ENCODE measurements around the gene WNT9B.
"Not testable (repeated sequence)": the region's sequence is repeated elsewhere in the genome, so short reads cannot be mapped to it uniquely, and the experiment has no call there.

The WNT9B gene

DNA sequence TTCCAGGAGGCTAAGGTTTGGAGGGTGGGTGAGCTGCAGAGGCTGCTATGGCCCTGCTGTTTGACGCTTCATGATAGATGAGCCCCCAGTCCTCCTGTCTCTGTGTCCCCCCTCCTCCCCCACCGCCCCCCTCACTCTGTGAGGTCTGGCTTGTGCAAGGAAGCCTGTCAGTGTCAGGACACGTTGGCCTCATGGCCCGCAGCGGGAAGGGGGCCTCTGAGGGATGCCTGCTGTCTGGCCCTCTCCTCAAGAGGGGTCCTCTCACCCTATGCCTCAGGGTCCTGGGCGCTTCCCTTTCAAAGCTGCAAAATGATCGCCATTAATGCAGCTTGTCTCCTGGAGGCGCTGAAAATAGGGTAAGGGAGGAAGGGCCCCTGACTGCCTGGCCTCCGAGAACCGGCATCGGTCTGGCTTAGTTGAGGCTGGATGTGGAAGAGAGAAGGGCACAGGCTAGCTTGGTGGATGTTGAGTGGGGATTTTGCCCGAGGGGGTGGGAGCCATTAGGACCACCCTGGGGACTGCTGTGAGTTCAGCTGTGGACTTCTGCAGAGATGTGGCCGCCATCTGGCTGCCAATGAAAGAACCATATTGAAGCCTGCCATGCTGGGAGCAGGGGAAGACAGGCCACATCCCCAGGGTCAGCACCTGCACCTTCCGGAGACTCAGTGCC, 56.8 kb downstream of the WNT9B start:
- DNase-seq (ENCODE audit: low read depth in 2 of 2, low spot score in 1 of 2), result no peak

DNA sequence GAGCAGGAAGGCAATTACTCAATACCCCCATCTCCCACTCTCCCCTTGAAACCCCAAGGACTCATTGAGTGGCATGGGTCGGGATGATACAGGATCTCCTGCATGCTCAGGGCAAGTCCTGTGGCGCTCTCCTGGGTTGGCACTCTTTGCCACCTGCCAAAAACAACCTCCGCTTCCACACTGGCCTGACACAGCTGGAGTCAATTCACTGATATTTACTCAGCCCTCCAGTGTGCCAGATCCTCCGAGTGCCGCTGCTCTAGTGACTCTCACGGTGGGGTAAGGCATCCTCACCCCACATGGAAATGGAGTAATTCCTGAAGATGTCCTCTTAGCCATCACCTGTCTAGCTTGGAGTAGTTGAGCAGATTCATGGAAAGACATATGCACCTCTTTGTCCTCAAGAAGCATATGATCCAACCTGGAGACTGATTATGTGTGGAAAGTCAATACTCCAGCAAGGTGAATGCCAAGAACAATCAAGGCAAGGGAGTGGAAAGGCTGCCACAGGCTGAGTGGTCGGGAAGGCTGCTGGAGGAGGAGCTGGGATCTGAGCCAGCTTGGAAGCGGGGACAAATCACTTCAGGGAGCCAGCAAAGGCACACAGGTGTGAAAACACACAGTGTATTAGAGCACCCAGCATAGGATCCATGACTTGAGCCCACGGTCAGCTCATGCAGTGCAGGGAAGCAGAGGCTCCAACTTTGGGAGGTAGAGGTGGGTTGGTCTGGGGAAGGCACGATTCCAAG, 59.0 kb downstream of the WNT9B start:
- no peak for DNase-seq (ENCODE audit: low read depth in 2 of 2, low spot score in 1 of 2)

DNA sequence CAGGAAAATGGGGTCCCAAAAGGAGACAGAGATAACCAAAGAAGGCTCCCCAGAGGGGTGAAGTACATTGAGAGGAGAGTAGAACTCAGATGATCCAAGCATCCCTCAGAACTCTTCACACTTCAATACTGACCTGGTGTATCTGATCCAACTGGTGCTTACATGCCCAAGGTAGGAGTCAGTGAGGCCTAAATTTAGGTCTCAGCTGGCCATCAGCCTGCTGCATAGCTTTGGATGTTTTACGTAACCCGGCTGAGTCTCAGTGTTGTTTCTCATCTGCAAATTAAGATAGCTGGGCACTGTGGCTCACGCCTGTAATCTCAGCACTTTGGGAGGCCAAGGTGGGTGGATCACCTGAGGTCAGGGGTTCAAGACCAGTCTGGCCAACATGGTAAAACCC, 59.9 kb downstream of the WNT9B start:
- DNase-seq (ENCODE audit: low read depth in 2 of 2, low spot score in 1 of 2), result no peak

DNA sequence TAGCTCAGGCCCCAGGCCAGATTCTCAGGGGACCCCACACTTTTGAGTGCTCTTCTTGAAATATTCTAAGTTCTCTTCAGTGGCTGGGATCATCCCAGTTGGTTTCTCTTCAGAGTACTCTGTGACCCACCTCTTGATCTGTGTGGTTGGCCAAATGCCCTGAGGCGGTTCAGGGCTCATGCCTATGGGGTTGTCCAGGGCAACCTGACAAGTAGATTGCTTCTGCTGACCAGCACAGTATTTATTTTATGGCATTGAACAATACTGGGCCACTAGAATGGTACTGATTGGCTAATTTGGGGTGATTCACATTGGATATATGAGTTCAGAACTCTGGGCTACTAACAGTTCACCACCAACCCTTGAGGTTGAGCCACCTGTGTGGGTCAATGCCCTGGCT, 64.2 kb downstream of the WNT9B start:
- no peak for DNase-seq (ENCODE audit: low read depth in 2 of 2, low spot score in 1 of 2)

DNA sequence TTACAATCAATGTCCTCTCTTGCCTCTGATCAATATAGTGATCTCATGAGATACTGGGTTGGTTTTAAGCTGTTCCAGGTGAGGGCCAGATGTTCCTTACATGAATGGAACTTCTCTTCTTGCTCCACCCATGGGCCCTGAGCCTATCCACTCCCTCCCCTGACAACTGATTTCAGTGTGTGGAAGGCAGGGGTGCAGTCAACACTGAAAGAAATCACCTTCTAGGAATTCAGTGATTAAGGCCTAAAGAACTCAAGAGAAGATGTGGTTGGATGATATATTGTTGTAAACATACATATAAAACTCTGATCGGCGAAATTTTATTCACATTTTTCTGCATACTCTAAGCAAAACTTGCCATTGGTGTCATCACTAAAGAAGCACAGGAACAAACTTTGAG, 64.8 kb downstream of the WNT9B start:
- DNase-seq (ENCODE audit: low read depth in 2 of 2, low spot score in 1 of 2), result no peak

DNA sequence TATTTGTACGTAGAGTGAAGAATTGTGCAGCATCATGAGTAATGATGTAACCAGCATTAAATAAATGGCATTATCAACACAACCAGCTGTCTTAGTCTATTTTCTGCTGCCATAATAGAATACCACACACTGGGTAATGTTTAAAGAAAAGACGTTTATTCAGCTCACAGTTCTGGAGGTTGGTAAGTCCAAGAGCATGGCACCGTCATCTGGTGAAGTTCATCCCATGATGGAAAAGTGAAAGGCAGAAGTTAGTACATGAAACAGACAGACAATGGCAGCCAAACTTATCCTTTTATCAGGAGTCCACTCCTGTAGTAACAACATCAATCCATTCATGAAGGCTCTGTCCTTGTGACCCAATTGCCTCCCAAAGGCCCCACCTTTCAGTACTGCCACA, 65.2 kb downstream of the WNT9B start:
- no peak for DNase-seq (ENCODE audit: low read depth in 2 of 2, low spot score in 1 of 2)

DNA sequence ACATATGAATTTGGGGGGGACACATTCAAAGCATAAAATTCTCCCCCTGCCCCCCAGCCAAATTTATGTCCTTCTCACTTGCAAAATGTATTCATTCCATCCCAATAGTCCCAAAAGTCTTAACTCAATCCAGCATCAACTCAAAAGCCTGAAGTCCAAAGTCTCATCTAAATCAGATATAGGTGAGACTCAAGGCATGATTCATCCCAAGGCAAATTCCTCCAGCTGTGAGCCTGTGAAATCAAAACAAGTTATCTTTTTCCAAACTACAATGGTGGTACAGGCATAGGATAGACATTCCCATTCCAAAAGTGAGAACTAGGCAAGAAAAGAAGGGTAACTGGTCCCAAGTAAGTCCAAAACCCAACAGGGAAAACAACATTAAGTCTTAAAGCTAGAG, 65.7 kb downstream of the WNT9B start:
- no peak for DNase-seq (ENCODE audit: low read depth in 2 of 2, low spot score in 1 of 2)

DNA sequence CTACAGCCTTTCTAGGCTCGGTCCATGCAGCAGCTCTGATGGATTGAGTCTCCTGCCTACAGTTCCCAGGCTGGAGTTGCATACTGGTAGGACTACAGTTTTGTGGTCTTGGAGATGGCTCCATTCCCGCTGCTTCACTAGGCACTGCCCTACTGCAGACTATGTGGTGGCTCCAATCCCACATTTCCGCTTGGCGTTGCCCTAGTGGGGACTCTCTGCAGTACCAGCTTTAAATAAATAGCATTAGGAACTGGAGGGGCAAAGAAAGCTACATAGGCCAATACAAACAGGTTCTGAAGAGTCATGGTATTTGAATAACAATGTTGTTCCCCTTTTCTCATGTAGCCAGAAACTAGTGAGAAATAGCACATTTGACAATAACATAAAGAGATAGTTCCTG, 66.1 kb downstream of the WNT9B start:
- DNase-seq (ENCODE audit: low read depth in 2 of 2, low spot score in 1 of 2), result no peak

DNA sequence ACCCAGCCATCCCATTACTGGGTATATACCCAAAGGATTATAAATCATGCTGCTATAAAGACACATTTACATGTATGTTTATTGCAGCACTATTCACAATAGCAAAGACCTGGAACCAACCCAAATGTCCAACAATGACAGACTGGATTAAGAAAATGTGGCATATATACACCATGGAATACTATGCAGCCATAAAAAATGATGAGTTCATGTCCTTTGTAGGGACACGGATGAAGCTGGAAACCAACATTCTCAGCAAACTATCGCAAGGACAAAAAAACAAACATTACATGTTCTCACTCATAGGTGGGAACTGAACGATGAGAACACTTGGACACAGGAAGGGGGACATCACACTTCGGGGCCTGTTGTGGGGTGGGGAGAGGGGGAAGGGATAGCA, 70.6 kb downstream of the WNT9B start:
- not testable (repeated sequence) for DNase-seq (ENCODE audit: low read depth in 2 of 2, low spot score in 1 of 2)

DNA sequence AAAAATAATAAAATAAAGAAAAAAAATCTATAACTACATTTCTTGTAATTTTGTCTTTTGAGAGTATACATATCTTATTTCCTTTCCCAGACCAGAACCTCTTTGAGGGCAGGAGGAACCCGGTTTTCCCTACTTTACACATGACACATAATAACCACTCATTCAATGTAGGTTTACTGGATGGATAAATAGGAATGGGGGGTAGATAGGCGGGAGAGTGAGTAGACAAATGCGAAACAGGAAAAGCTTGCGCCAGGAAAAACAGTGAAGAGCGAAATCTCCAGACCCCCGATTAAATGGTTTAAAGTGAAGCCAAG, 71.1 kb downstream of the WNT9B start:
- no peak for DNase-seq (ENCODE audit: low read depth in 2 of 2, low spot score in 1 of 2)

DNA sequence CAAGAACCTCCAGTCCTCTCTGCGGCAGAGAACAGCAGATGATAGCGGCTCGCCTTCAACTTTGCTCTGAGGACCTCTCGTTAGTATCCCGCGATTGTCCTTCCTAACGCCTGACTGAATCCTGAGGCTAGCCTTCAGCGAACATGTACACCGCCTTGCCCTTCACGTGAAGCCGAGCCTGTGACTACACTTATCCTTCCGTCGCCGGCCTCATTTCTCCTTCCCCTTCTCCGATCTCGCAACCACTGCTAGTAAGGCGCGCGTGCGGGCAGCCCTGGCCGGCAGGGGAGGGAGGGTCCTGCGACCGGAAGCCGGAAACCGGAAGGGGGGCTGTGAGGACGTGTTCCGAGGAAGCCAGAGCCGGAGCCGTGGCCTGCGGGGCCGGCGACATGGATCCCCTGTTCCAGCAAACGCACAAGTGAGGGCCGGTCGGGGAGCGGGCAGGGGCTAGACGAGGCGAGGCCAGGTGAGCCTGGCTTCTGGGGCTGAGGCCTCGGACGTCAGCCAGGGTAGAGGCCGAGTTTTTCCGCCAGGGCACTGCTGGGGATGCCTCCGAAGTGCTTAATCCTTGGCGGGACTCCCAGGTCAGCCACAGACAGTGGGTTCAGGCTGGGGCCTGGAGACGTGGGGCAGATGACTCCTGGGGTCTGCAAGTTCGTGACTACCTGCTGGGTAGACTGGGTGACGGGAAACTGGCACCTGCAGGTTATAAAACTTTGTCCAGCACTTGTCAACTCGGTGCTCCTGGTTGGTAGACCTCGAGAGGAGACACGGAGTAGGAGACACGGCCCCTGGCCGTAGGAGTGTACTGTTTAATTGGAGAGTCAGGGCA, 71.6 kb downstream of the WNT9B start, which contains the start of gene GOSR2:
Gene GOSR2, plus strand, starts transcription at position 357 of the 832 bp plus-strand sequence. Its CDS starts 33 bp downstream, at position 390.
- peak; percentile 72 to 74 for DNase-seq (ENCODE audit: low read depth in 2 of 2, low spot score in 1 of 2)

DNA sequence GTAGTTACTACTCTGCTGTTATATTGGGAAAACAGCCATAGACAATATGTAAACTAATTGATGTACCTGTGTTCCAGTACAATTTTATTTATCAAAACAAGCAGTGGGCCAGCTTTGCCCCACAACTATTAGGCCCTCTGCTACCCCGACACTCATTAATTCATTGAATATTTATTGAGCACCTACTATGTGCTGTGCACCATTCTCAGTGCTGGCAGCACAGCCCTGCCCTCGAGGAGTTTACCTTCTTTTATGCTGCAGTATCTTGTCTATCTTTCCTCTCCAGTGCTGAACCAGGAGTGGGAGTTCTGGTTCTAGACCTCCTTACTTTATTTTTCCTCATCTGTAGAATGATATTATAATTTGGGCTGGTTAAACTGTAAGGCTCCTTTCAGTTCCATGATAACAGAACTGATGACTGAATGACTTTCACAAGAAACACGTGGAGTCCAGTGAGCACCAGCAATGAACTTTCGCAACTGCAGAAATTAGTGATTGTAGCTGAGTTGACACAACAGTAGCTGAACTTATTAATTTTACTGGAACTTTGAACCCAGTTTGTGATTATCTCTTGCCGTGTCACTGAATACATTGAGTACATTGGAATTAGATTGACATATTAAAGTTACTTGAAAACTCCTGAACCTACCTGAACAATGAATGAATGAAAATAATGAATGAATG, 73.9 kb downstream of the WNT9B start:
- no peak for DNase-seq (ENCODE audit: low read depth in 2 of 2, low spot score in 1 of 2)

DNA sequence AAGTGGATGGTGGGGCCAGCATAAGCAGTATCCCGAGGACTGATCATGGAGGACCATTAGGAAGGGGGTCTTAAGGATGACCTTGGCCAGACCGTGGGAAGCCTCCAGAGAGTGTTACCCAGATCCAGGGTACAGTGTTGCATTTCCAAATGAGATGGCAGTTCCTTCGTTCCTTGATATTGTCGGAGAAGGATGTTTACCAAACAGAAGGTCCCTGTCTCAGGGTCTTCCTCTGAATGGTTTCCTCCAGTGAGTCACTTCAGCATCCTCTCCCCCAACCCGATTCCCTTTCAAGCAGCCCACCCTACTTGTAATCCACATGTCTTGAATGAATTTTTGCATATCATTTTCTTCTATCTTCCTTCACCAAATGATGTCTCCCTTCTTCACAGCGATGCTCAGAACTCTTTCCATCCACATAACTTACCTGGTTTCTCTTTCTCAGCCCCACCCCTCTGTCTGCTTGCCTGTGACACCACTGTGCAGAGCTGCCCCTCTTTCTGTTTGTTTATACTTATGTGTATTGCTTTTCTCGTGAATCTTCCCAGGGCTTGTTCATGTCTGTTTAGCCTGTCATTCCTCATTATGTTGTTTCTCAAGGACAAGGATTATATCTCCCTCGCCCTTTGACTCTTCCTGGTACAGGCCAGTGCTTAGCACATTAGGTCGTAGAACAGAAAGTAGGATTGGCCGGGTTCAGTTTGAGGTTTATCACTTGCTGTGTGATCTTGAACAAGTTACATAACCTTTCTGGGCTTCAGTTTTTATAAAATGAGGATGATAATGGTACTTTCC, 77.3 kb downstream of the WNT9B start:
- no peak for DNase-seq (ENCODE audit: low read depth in 2 of 2, low spot score in 1 of 2)

DNA sequence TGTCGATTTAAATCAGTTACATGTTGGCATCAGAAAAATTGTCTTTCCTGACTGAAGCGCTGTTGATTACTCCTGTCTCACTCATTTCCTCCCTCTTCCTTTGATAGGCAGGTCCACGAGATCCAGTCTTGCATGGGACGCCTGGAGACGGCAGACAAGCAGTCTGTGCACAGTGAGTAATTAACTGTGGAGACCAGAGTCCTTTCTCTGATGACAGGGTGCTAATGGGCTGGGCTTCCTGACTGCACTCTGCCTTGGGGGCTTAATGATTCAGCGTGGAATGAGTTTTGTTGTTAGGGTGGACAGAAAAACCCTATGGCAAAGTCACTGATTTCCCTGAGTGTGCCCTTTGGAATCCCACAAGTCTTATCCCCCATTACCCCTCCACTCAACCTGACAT, 78.0 kb downstream of the WNT9B start:
- no peak for DNase-seq (ENCODE audit: low read depth in 2 of 2, low spot score in 1 of 2)

DNA sequence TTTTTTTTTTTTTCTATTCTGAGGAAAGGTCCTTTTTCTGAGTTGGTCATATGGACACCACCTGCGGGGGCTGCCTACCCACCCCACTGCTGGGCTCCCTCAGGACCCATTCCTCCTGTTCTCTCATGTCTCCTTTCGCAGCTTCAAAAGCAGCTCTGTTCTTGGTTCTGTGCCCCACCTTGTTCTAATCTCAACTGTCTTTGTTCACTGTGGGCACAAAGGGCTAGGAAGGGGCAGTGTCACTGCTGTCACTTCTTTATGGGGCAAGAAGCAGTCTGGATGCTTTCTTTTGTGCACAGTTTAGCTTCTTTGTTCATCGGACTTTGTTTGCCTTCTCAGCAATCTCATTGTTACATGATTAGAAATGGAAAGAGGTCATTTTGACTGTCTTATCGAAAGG, 78.7 kb downstream of the WNT9B start:
- no peak for DNase-seq (ENCODE audit: low read depth in 2 of 2, low spot score in 1 of 2)

DNA sequence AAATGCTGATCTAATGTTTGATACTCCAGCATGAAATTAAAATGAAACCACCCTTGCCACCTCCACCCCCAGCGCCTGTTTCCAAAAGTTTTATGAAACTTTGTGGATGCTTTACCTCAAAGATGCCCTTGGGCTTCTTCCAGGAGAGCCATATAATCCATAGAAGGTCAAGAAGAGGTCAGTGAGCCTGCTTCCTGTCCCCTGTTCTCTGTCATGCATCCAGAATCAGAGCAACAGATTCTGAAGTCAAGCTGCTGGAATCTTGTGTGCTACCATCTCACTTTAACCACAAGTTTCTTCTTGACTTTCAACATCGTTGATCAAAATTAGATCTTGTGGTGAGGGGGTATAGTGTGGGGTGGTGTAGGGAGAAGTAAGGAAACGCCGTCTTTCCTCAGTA, 80.2 kb downstream of the WNT9B start:
- DNase-seq (ENCODE audit: low read depth in 2 of 2, low spot score in 1 of 2), result no peak

DNA sequence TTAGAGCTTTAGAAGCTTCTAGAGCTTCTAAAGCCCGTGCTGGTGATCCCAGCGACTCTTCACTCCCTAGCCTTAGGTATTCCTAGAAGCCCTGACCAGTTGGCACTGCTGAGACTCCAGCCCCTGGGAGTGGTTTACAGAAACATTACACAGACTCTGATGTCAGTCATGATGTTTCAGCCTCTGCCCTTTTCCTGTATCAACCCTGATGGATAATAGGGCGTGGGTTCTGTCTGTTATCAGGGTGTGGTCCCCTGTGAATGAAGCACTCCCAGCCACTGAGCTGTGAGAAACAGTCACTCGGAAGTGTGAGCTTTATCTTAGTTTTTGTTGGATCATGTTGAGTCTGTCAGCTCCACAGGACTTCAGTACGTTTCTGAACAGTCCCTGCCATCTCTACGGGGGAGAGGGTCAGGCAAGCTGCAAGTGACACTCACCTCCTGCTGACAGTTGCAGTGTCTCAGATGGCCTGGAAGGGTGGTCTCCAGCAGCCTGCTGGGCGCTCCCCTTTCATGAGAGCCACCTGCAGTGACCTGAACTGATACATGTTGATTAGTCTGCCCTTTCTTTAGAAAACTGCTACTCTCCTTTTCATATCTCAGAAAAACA, 84.4 kb downstream of the WNT9B start:
- DNase-seq (ENCODE audit: low read depth in 2 of 2, low spot score in 1 of 2), result no peak
